Measurements from ENCODE around the gene ASCC3. TPM values are rescaled to one million over a fixed set of nuclear protein-coding genes. Genes with fewer than 3 reads are reported as not detected.
"Not testable (repeated sequence)": the region's sequence is repeated elsewhere in the genome, so short reads cannot be mapped to it uniquely, and the experiment has no call there.

The ASCC3 gene
- polyA plus RNA-seq, 1 experiment, result 56.0 TPM

- TF ChIP-seq CTCF (IDR thresholded peaks at IDR 0.05; ENCODE audit: low read depth, low read length), result no peak
- Histone ChIP-seq H3K4me3 (ENCODE audit: low read depth, low read length) (no peak overlapping the region), H3K9me3 (ENCODE audit: control insufficient read depth, insufficient read depth, low read length) (no peaks in the 10 kb centered on the region), H3K27me3 (ENCODE audit: control insufficient read depth, insufficient read depth, low read length) (no peaks in the 10 kb centered on the region), H3K27ac (ENCODE audit: low read depth, low read length) (no peak overlapping the region)
- ChIA-PET POLR2A (interaction anchor here (0.7 kb wide), 1 partner anchor 9 kb away, joined by 4 read pairs; no protein-coding TSS in a partner anchor), CTCF (no interaction called here)
- DNase-seq (ENCODE audit: low read depth, low spot score), result no peak
These were observed 127.7 kb downstream of the ASCC3 start for GRCh38 chr6:100753421-100753820.

DNA sequence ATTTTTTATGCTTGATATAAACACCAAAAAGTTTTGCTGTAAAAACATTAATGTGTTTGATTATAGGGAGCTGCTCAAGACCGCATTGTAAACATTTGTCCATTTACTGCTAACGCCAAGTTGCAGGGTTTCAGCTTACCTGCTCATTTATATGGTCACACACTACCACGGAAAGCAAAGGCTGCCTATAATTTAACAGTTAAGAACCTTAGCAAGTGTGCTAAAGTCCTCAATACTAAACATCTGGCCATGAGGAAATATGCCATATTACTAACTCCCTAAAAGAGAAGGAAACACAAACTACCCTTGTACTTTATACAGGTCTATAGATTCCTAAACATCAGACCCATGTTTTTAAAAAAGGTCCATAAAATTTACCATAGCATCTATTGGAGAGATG lies 129.5 kb downstream of the ASCC3 start:
- H3K27ac ChIP-seq (ENCODE audit: low read depth, low read length), result no peak overlapping the region
- ChIA-PET POLR2A (no interaction called here), CTCF (no interaction called here)
- DNase-seq (ENCODE audit: low read depth, low spot score), result no peak
- no peaks in the 10 kb centered on the region for H3K9me3 ChIP-seq (ENCODE audit: control insufficient read depth, insufficient read depth, low read length)
- no peak for TF ChIP-seq CTCF (IDR thresholded peaks at IDR 0.05; ENCODE audit: low read depth, low read length)
- no peaks in the 10 kb centered on the region for H3K27me3 ChIP-seq (ENCODE audit: control insufficient read depth, insufficient read depth, low read length)
- no peak overlapping the region for H3K4me3 ChIP-seq (ENCODE audit: low read depth, low read length)

DNA sequence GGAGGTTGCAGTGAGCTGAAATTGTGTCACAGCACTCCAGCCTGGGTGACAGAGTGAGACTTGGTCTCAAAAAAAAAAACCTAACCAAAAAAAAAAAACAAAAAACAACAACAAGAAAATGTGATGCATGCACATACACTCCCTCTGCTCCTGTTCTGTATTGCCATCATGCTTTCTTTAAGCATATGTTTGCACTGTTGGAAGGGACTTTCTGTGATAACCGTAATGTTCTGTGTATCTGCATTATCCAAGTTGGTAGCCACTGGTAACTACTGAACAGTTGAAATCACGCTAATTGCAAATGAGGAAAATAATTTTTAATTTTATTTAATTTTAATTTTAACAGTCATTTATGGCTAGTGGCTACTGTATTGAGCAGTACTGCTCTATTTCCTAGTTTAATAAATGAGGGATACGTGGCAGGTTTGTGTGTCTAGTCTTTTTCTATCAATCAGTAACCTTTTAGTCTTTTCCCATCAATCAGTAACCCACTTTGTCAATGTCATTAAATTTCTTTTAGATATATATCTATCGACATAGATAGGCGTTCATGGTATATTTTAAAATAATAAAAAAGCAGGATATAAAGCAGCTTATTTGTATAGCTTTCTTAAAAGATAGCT lies 135.6 kb downstream of the ASCC3 start:
- DNase-seq (ENCODE audit: low read depth, low spot score), result no peak
- Histone ChIP-seq H3K27ac (ENCODE audit: low read depth, low read length) (no peak overlapping the region), H3K27me3 (ENCODE audit: control insufficient read depth, insufficient read depth, low read length) (no peaks in the 10 kb centered on the region), H3K9me3 (ENCODE audit: control insufficient read depth, insufficient read depth, low read length) (no peaks in the 10 kb centered on the region), H3K4me3 (ENCODE audit: low read depth, low read length) (no peak overlapping the region)
- CTCF ChIA-PET, result no interaction called here
- POLR2A ChIA-PET, result no interaction called here
- no peak for TF ChIP-seq CTCF (IDR thresholded peaks at IDR 0.05; ENCODE audit: low read depth, low read length)

- DNase-seq (ENCODE audit: low read depth, low spot score), result no peak
- TF ChIP-seq CTCF (IDR thresholded peaks at IDR 0.05; ENCODE audit: low read depth, low read length), result no peak
- Histone ChIP-seq H3K27me3 (ENCODE audit: control insufficient read depth, insufficient read depth, low read length) (no peaks in the 10 kb centered on the region), H3K9me3 (ENCODE audit: control insufficient read depth, insufficient read depth, low read length) (no peaks in the 10 kb centered on the region), H3K4me3 (ENCODE audit: low read depth, low read length) (no peak overlapping the region), H3K27ac (ENCODE audit: low read depth, low read length) (no peak overlapping the region)
- POLR2A ChIA-PET, result no interaction called here
- CTCF ChIA-PET, result interaction anchor here (0.7 kb wide), 1 partner anchor 21 kb away, joined by 3 read pairs; no protein-coding TSS in a partner anchor
These were observed 140.7 kb downstream of the ASCC3 start for GRCh38 chr6:100740439-100740838.

- CTCF ChIA-PET, result interaction anchor here (1.2 kb wide), 1 partner anchor 18 kb away, joined by 3 read pairs; no protein-coding TSS in a partner anchor
- H3K4me3 ChIP-seq (ENCODE audit: low read depth, low read length); H3K27ac ChIP-seq (ENCODE audit: low read depth, low read length); DNase-seq (ENCODE audit: low read depth, low spot score); H3K27me3 ChIP-seq (ENCODE audit: control insufficient read depth, insufficient read depth, low read length); POLR2A ChIA-PET; H3K9me3 ChIP-seq (ENCODE audit: control insufficient read depth, insufficient read depth, low read length): not testable (repeated sequence)
These were observed 143.4 kb downstream of the ASCC3 start for GRCh38 chr6:100737720-100738119.
